GM12891 (cell line): ENCODE data around the gene PRM3.

Experiments used
- PAX5 ChIP-seq: IDR thresholded peaks from 2 replicates; pipeline ENCODE4 v1.6.1; 2011; ENCODE audit warnings: low read length, moderate library complexity, mild to moderate bottlenecking; ENCODE audit not compliant: insufficient read depth, severe bottlenecking
- POLR2A ChIP-seq: IDR thresholded peaks from 2 replicates; pipeline ENCODE4 v1.6.1; 2011; ENCODE audit warnings: low read depth, low read length, control low read depth
- TAF1 ChIP-seq: IDR thresholded peaks from 2 replicates; pipeline ENCODE4 v1.6.1; 2011; ENCODE audit warnings: low read depth, low read length, control low read depth

GRCh38 chr16:11225677-11226549 lies 47.5 kb downstream of the PRM3 start:
- TF ChIP-seq POLR2A (no peak), PAX5 (no peak), TAF1 (no peak)
